SHP77 treated with DMSO at 0.1 percent for 48 hours (cell line): ENCODE data around the gene GALNT2.

Experiments
- DNase-seq: peaks from one replicate; lab custom pipeline; 2025; lab: John Stamatoyannopoulos, UW

Gene GALNT2

DNA sequence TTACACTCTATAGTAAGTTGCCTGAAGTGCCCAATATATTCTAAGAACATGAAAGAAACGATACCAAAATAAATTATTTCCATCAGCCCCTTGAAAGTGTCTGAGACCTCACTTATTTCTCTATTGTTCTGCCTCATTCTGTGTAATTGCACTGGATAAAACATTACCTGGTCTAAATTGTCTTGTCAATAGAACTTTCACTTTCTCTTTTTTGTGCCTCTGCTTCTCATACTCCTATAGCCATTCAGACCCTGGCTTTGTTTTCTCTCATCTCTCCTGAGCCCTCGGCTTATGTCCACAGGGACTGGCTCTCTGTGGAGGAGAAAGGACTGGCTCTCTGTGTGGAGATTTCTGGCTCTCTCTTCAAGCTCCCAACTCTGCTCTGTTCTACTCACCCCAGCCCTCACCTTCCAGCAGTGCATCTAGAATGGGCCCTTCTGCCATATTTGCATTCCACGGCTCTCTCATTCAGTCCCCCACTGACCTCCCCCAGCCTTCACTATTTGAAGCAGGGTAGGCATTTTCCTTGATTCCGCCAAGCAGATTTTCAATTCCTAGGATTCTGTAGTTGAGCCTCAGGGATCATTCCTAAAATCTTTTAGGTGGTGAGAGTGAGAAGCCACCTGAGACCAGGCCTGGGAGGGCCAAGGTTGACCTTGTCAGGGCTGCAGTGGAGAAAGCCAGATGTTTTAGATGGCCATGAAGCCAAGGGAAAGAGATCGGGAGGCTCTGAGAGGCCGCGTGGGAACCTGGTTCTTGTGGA lies 15.9 kb upstream of the GALNT2 start:
- DNase-seq = no peak

- DNase-seq = no peak
Measured at GRCh38 chr1:230052018-230052417, 15.0 kb upstream of the GALNT2 start.

- DNase-seq = no peak
Measured at GRCh38 chr1:230052665-230053064, 14.4 kb upstream of the GALNT2 start.

DNA sequence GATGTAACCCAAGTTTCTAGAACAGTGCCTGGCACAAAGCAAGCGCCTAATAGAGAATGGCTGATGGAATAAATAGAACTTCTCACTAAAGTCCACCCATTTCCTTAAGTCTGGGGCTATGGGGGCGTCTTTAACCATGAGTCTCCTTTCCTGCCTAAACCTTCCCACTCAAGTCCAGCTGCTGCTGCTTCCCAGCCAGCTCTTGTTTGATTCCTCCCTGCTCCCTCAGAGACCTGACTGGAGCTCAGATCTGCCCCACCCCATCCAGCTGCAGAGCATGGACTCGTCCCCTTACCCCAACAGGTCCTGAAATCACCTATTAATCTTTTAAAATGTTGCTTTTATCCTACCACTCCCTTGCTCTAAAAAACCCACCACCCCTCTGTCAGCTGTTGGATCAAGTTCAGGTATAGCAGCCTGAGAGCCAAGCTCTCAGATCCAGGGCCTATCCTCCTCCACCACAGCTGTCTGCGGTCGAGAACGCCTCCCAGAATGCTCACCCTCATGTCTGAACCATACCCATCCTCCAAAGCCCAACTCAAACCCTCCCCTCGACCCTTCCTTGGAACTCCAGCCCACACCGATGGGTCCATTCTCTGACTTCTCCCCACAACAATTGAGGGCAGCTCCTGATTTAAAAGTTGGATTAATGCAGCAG lies 12.8 kb upstream of the GALNT2 start:
- no peak for DNase-seq

DNA sequence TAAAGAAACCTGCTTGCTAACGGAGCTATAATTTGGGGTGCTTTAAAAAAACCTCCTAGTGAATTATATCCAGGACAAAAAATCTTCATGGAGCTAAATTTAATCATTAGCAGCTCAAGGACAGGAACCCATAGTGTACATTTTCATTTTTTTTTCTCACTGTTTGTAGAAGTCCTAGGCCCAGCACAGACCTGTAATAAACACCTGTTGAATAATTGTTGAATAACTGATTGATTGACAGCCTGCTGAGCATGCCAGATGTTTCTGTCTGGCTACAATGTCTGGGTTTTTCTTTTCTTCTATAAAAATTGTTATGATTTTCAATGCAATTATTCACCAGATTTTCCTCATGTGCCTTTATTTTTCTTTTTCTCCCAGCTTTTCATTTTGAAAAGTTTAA lies 10.9 kb upstream of the GALNT2 start:
- DNase-seq = no peak

DNA sequence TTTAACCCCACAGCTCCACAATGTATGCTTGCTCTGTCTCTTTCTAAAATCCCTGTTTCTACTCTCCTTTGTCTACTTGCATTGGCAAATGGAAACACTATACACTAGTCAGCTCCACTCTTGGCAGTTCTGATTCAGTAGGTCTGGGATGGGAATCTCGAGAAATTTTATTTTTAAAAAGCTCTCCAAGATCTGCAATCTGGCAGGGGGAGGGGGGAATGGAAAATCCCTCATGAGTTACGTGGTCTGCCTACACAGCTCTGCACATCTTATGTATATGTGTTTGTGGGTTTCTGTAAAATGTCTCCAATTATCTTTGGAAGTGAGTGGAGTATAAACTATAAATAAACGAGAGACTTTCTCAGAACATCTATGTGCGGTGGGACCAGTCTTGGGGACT lies 9.9 kb upstream of the GALNT2 start:
- no peak for DNase-seq

GRCh38 chr1:230057681-230058565 lies 9.1 kb upstream of the GALNT2 start:
- DNase-seq = no peak

DNA sequence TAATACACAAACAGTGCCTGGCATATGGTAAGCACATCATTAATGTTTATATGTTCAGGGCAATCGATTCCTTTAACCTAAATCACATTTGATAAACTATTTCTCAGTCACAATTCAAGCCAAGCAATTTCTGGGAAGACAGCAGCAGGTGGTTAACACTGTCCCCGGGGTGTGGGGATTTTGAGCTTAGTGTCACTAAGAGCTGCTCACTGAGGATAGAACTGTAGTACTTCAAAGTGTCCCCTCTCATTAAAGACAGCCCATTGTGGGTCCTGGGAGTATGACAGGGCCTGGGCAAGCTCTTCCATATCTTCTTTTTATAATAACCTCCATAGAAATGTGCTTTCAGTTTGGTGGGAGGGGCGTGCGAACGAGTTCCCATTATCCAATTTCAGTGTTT lies 8.4 kb upstream of the GALNT2 start:
- DNase-seq = no peak

DNA sequence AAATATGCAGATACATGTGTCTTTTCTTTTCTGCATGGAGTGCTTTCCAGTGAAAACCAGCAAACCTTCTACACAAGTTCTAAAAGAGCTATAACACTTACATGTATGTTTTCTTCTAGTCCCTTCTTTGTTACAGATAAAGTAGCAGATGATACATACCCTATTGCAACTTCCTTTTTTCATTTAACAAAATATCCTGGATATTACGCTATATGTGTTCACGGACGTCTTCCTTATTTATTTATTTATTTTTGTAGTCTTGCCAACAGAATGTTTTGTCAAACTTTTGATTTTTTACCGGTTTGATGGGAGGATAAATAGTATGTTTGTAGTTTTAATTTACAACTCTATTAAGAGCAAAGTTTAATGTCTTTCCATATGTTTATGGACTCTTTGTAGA lies 5.2 kb upstream of the GALNT2 start:
- DNase-seq = no peak

- DNase-seq = no peak
Measured at GRCh38 chr1:230062521-230062920, 4.5 kb upstream of the GALNT2 start.

DNA sequence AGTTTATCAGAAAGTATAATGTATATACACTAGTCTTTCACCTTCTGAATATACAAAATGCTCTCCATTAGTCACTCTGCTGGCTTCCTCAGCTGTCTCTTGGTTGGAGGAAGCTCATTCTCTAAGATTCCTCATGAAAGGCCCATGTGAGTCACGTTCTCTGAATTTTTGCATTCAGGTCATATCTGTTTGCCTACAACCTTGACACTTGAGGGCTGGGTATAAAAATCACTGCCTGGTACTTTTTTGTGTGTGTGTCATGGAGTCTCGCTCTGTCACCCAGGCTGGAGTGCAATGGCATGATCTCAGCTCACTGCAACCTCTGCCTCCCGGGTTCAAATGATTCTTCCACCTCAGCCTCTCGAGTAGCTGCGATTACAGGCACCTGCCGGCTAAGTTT lies 2.8 kb upstream of the GALNT2 start:
- no peak for DNase-seq

- DNase-seq = no peak
Measured at GRCh38 chr1:230065161-230065560, 1.9 kb upstream of the GALNT2 start.

GRCh38 chr1:230065571-230065970 lies 1.5 kb upstream of the GALNT2 start:
- DNase-seq = no peak

DNA sequence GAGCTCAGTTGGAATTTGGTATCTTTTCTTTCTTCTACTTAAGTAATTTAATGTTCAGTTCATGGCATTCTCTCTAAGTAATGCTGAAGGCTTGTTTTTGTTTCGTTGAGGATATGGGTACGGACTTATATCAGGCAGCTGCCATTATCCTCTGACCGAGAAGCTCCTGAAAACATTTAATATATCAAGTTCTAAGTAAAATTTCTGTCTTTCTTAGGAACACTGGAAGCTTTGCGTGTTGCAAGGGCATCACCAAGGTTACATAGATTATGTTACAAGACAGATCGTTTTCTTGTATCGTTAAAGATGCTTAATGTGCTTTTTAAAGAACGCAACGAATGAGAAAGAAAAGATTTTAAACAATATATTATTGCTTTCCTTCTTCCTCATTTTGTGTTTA lies 1.0 kb upstream of the GALNT2 start:
- no peak for DNase-seq

- DNase-seq = no peak
Measured at GRCh38 chr1:230067419-230067870, 407 bp downstream of the GALNT2 start.

DNA sequence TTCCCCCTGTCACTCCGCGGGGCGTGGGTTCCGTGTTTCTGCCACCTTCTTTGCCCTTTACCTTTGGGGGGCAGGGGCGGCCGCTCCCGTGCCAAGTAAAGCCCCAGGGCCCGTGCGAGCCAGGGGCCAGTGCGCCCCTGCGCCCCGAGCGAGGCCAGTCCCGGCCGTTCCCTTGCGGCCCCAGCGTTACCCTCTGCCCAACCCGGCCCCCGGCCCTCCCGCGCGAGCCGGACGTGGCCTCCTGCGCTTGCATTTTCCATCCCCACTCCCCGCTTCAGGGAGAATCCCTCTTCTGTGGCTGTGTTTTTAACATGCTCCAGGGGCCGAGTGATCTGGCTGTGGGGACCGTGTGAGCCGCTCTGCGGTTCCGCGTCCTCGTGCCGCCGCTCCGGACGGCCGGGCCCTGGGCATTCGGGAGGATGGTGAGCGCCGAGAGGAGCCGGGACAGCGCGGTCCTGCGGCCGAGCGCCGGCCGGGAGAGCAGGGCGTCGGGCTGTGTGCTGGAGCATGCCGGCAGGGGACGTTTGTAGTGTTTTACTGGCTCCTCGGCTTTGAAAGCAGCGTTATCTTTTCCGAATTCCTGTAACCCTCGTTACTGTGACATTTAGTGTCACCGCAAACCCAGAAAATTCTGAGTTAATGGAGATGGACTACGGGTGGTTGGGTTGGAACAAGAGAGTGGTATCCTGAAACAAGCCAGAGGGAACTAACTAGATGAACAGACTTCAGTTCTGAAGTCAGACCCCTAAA lies 1.0 kb downstream of the GALNT2 start:
- no peak for DNase-seq

- DNase-seq = no peak
Measured at GRCh38 chr1:230068621-230068873, 1.5 kb downstream of the GALNT2 start.

DNA sequence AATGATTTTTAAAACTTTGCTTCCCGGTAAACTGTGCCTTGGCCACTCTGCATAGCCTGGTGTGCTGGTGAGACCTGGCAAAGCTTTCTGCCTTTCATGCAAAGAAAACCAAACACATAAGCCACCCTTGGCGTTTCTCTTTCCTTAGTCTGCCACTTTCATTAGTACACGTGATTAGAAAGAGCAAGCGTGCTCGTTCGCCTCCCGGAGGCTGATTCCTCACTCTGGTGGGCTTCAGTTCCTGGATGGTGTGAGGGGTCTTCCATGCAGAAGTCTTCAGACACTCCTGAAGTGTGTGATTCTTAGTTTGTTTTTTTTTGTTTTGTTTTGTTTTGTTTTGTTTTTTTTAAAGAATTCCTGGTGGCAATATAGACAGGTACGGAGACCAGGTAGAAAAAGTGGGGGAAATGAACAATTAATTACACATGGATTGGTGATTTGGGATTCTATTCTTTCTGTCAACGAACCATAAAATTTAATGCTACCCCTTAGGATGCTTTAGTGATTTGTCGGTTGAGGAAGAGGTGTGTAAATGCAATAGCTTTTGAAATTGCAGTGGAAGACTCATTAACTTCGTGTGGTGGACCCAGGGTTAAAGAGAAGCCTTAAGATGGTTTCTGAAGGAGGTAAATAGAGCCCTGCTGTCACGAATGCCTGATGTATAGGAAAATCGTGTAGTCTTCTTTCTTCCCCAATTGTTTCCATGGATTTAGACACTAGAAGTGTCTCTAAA lies 2.1 kb downstream of the GALNT2 start:
- DNase-seq = no peak

GRCh38 chr1:230069796-230070195 lies 2.8 kb downstream of the GALNT2 start:
- DNase-seq = no peak

GRCh38 chr1:230070321-230071208 lies 3.5 kb downstream of the GALNT2 start:
- no peak for DNase-seq

DNA sequence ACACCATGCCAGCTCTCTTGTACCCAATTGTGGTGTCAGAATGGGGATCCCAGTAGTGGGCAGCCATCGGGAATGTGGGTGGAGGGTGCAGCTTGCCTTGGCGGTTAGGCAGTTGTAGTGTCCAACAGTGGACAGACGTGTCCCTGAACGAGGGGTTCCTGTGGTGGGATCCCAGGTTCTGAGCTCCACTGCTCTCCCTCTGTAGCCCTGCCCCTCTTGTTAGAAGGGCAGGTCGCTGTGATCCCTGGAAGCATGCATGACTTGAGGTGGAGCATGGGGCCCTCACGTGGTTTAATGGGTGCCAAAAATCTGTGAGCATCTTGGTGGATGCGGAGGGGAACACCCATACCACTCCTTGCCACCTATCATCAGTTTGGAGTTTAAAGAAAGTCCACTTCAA lies 4.3 kb downstream of the GALNT2 start:
- DNase-seq = no peak
